Neuronal stem cell (in vitro differentiated cells): ENCODE measurements around the gene COL1A1.

Source experiments
- DNase-seq: peaks from one replicate; pipeline ENCODE4 v3.0.0-alpha.2; 2013; ENCODE audit warnings: low spot score
- H2AFZ ChIP-seq: one replicate; pipeline ENCODE4 v1.6.1; 2013; ENCODE audit warnings: mild to moderate bottlenecking, low read length, inconsistent platforms
- H2AK5ac ChIP-seq: 2 replicates; pipeline ENCODE4 v1.6.1; 2013; ENCODE audit warnings: low read depth, mild to moderate bottlenecking, inconsistent platforms, low read length, moderate library complexity, mixed read lengths
- H2BK120ac ChIP-seq: 2 replicates; pipeline ENCODE4 v1.6.1; 2013; ENCODE audit warnings: low read depth, mild to moderate bottlenecking, inconsistent platforms, low read length, moderate library complexity, mixed read lengths
- H2BK12ac ChIP-seq: one replicate; pipeline ENCODE4 v1.6.1; 2013; ENCODE audit warnings: low read length, inconsistent platforms
- H2BK15ac ChIP-seq: 2 replicates; pipeline ENCODE4 v1.6.1; 2013; ENCODE audit warnings: mild to moderate bottlenecking, low read length, inconsistent platforms, mixed read lengths
- H2BK5ac ChIP-seq: one replicate; pipeline ENCODE4 v1.6.1; 2013; ENCODE audit warnings: inconsistent platforms, mild to moderate bottlenecking, low read length, moderate library complexity
- H3K14ac ChIP-seq: one replicate; pipeline ENCODE4 v1.6.1; 2013; ENCODE audit warnings: low read length, inconsistent platforms
- H3K18ac ChIP-seq: 2 replicates; pipeline ENCODE4 v1.6.1; 2013; ENCODE audit warnings: low read length, inconsistent platforms
- H3K23ac ChIP-seq: 2 replicates; pipeline ENCODE4 v1.6.1; 2013; ENCODE audit warnings: low read depth, mild to moderate bottlenecking, mixed read lengths, low read length, inconsistent platforms; ENCODE audit not compliant: poor library complexity
- H3K27ac ChIP-seq: replicated peaks from 3 replicates; pipeline ENCODE4 v1.5.1; 2013; ENCODE audit warnings: low read length, inconsistent platforms
- H3K27me3 ChIP-seq, 3 experiments: 2 replicates each; pipeline ENCODE4 v1.6.1; 2013; ENCODE audit warnings: low read length in 3 of 3, mild to moderate bottlenecking in 2 of 3, inconsistent platforms in 1 of 3, low read depth in 1 of 3, mixed read lengths in 1 of 3, moderate library complexity in 1 of 3; ENCODE audit not compliant: control insufficient read depth in 3 of 3, insufficient read depth in 3 of 3
- H3K36me3 ChIP-seq, 2 donors: replicated peaks in 1 of 2; 2 replicates each; pipeline ENCODE4 v1.6.1; 2013; ENCODE audit warnings: low read length in 2 of 2; ENCODE audit not compliant: control insufficient read depth in 2 of 2, insufficient read depth in 2 of 2
- H3K4ac ChIP-seq: 2 replicates; pipeline ENCODE4 v1.6.1; 2013; ENCODE audit warnings: inconsistent platforms, mild to moderate bottlenecking, low read length, moderate library complexity
- H3K4me1 ChIP-seq, 2 donors: 1 replicate in 1 of 2; 2 replicates in 1 of 2; pipeline ENCODE4 v1.6.1; 2013; ENCODE audit warnings: low read length in 2 of 2, low read depth in 1 of 2; ENCODE audit not compliant: control insufficient read depth in 2 of 2, insufficient read depth in 1 of 2
- H3K4me2 ChIP-seq: one replicate; pipeline ENCODE4 v1.6.1; 2013; ENCODE audit warnings: mild to moderate bottlenecking, low read length, inconsistent platforms; ENCODE audit not compliant: insufficient read depth, poor library complexity, severe bottlenecking
- H3K4me3 ChIP-seq, 2 donors: 2 replicates each; pipeline ENCODE4 v1.5.1; 2013; ENCODE audit warnings: low read length in 2 of 2, mild to moderate bottlenecking in 2 of 2, inconsistent platforms in 1 of 2, moderate library complexity in 1 of 2
- H3K79me1 ChIP-seq: one replicate; pipeline ENCODE4 v1.6.1; 2013; ENCODE audit warnings: low read depth, mild to moderate bottlenecking, inconsistent platforms, low read length, moderate library complexity
- H3K9ac ChIP-seq: one replicate; pipeline ENCODE4 v1.6.1; 2013; ENCODE audit warnings: mild to moderate bottlenecking, low read depth, low read length, inconsistent platforms; ENCODE audit not compliant: poor library complexity
- H3K9me3 ChIP-seq, 2 donors: replicated peaks in 1 of 2; 2 replicates each; pipeline versions ENCODE3 to v1.6.1; 2013; ENCODE audit warnings: low read length in 2 of 2, mild to moderate bottlenecking in 2 of 2, inconsistent platforms in 1 of 2, low read depth in 1 of 2, mixed read lengths in 1 of 2, moderate library complexity in 1 of 2; ENCODE audit not compliant: control insufficient read depth in 2 of 2, insufficient read depth in 1 of 2
- H4K8ac ChIP-seq: one replicate; pipeline ENCODE4 v1.6.1; 2013; ENCODE audit warnings: low read depth, mild to moderate bottlenecking, inconsistent platforms, low read length, moderate library complexity
- H4K91ac ChIP-seq: one replicate; pipeline ENCODE4 v1.6.1; 2013; ENCODE audit warnings: low read length, low read depth, mild to moderate bottlenecking, inconsistent platforms; ENCODE audit not compliant: poor library complexity
- WGBS, 2 donors: extraction: QIAGEN DNeasy Blood & Tissue Kit; methylation state at CpG; one replicate each; pipeline ENCODE4 v1.1.7; 2013; ENCODE audit warnings: missing lambda C conversion rate in 2 of 2, mixed read lengths in 1 of 2; ENCODE audit not compliant: insufficient read length in 2 of 2, insufficient replicate concordance in 1 of 2; ENCODE audit errors: extremely low coverage in 2 of 2; 5-methylcytosine and 5-hydroxymethylcytosine counted together

Gene COL1A1

GRCh38 chr17:50167371-50167770 lies 34.1 kb downstream of the COL1A1 start:
- Histone ChIP-seq H3K4me1 (peaks cover 0 to 2% of the 10 kb centered on the region in 2 donors), H4K91ac (no peak overlapping the region), H3K9ac (no peak overlapping the region), H2BK15ac (peak overlapping the region; percentile 61), H3K9me3 (no peaks in the 10 kb centered on the region), H2AK5ac (peak overlapping the region; percentile 82), H3K4ac (no peak overlapping the region), H2AFZ (no peak overlapping the region), H3K14ac (peak overlapping the region; percentile 47), H3K27me3 (peaks cover 0 to 6% (median 0%) of the 10 kb centered on the region in 3 experiments), H3K4me3 (no peak overlapping the region), H3K23ac (no peak overlapping the region), H3K27ac (no peak overlapping the region), H2BK12ac (peak overlapping the region; percentile 79), H3K18ac (peak overlapping the region; percentile 74), H3K4me2 (no peak overlapping the region), H4K8ac (no peak overlapping the region), H2BK120ac (no peak overlapping the region), H3K79me1 (no peaks in the 10 kb centered on the region), H3K36me3 (no peaks in the 10 kb centered on the region), H2BK5ac (no peak overlapping the region)
- WGBS, 2 donors: no CpG with 5 or more reads among the region's 19 CpGs
- DNase-seq: no peak

GRCh38 chr17:50166518-50167181 lies 34.8 kb downstream of the COL1A1 start:
- Histone ChIP-seq H3K36me3 (no peaks in the 10 kb centered on the region), H3K4me2 (no peak overlapping the region), H3K23ac (no peak overlapping the region), H3K9ac (no peak overlapping the region), H2BK120ac (peak overlapping the region; percentile 0), H3K4ac (no peak overlapping the region), H3K14ac (no peak overlapping the region), H3K27ac (no peak overlapping the region), H3K4me1 (peaks cover 5 to 7% of the 10 kb centered on the region in 2 donors), H4K91ac (no peak overlapping the region), H2AFZ (peak overlapping the region; percentile 57), H3K27me3 (peaks cover 0 to 6% (median 0%) of the 10 kb centered on the region in 3 experiments), H3K9me3 (no peaks in the 10 kb centered on the region), H2AK5ac (no peak overlapping the region), H2BK12ac (peak overlapping the region; percentile 96), H3K18ac (peak overlapping the region; percentile 65), H3K4me3 (no peak overlapping the region), H2BK5ac (peak overlapping the region; percentile 10), H2BK15ac (peak overlapping the region; percentile 61), H4K8ac (no peak overlapping the region), H3K79me1 (no peaks in the 10 kb centered on the region)
- WGBS, 2 donors: 97% methylated on average over 3 of the region's 7 CpGs; no CpG with 5 or more reads in 1 of the 2 donors
- DNase-seq: no peak

DNA sequence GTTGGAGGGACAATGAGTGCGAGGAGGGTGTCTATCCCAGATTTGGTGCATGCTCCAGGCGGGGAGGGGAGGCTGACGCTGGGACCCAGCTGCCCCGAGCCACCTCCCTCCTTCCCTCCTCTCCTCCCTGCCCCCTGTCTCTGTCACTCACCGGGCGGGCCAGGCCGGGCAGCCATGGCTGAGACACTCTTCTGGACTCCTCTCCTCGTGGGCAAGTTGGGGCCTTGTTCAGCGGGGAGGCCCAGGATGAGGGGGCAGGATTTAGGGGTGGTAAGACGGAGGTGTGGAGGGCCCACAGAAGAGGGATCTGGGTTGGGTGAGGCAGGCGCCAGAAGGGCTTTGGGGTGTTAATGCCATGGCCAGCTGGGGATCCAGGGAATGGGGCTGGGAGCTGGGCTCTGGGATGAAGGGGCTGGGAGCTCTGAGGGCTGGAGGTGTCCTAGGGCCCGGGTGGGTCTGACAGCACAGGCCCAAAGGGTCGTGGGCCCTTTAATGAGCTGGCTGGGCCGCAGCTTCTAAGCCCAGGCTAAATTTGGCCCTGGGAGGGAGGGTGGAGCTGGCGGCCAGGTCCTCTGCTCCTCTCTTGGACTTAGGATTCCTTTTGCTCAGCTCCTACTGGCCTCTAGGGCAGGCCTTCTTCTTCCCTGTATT lies 35.4 kb downstream of the COL1A1 start, which contains the start of gene SGCA:
TSS of gene SGCA (plus strand) at position 139 of the 651 bp plus-strand sequence. CDS start at position 175, 36 bp downstream.
- Histone ChIP-seq H2BK15ac (peak within 1 kb of the TSS; percentile 41), H3K27ac (no peak within 1 kb of the TSS), H3K4me2 (no peak within 1 kb of the TSS), H3K9me3 (no peaks in the 10 kb centered on the region), H2AK5ac (peak within 1 kb of the TSS; percentile 15), H3K4ac (no peak within 1 kb of the TSS), H3K4me1 (peaks cover 6 to 7% of the 10 kb centered on the region in 2 donors), H3K36me3 (no peaks in the 10 kb centered on the region), H3K4me3 (no peak within 1 kb of the TSS), H3K27me3 (peaks cover 0 to 6% (median 0%) of the 10 kb centered on the region in 3 experiments), H3K9ac (peak within 1 kb of the TSS; percentile 17), H3K23ac (no peak within 1 kb of the TSS), H2BK120ac (peak within 1 kb of the TSS; percentile 0), H4K91ac (no peak within 1 kb of the TSS), H3K14ac (no peak within 1 kb of the TSS), H2BK5ac (peak within 1 kb of the TSS; percentile 10), H2BK12ac (peak within 1 kb of the TSS; percentile 96), H3K18ac (peak within 1 kb of the TSS; percentile 65), H3K79me1 (no peaks in the 10 kb centered on the region), H4K8ac (peak within 1 kb of the TSS; percentile 68), H2AFZ (peak within 1 kb of the TSS; percentile 57)
- DNase-seq: no peak
- WGBS, 2 donors: no CpG with 5 or more reads among the region's 15 CpGs

DNA sequence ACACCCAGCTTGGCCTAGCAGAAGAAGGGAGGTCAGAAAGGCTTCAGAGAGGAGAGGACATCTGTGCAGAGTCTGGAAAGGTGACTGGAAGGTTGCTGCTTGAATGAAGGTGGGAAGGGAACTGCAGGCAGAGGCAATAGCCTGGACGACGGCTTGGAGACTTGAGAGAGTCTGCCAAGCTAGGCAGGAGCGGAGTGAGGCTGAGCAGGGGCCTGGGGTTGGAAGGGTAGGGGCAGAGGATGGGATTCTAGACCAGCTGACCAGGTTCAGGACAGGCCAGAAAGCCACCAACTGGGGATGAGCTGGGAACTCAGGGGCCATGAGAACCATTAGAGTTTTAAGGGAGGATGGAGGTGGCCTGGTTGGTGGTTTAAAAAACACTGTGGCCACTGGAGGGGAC lies 36.0 kb downstream of the COL1A1 start:
- Histone ChIP-seq H3K27me3 (peaks cover 0 to 6% (median 0%) of the 10 kb centered on the region in 3 experiments), H3K4me1 (peaks cover 9 to 11% of the 10 kb centered on the region in 2 donors), H3K79me1 (no peaks in the 10 kb centered on the region), H3K9me3 (no peaks in the 10 kb centered on the region), H4K8ac (no peak overlapping the region), H3K18ac (no peak overlapping the region), H3K4me2 (no peak overlapping the region), H3K9ac (peak overlapping the region; percentile 17), H4K91ac (no peak overlapping the region), H2AK5ac (peak overlapping the region; percentile 5), H3K36me3 (no peaks in the 10 kb centered on the region), H3K23ac (no peak overlapping the region), H3K27ac (no peak overlapping the region), H3K4me3 (no peak overlapping the region), H2BK120ac (no peak overlapping the region), H3K4ac (no peak overlapping the region), H2BK5ac (no peak overlapping the region), H2BK15ac (peak overlapping the region; percentile 41), H2BK12ac (no peak overlapping the region), H2AFZ (peak overlapping the region; percentile 57), H3K14ac (no peak overlapping the region)
- no peak for DNase-seq
- WGBS, 2 donors: no CpG with 5 or more reads among the region's 3 CpGs
